MM.1S (cell line): ENCODE results near the gene TCHP.

ENCODE experiments used
- EZH2phosphoT487 ChIP-seq: fragments of 300-600 bp; sonication (generic); IDR thresholded peaks from 2 replicates; pipeline ENCODE4 v1.6.1; 2018; ENCODE audit warnings: antibody characterized with exemption, low read length
- TF ChIP-seq, protein P1 (sequence below): fragments of 300-600 bp; sonication (generic); IDR thresholded peaks from 2 replicates; pipeline ENCODE4 v1.5.1; 2016; ENCODE audit warnings: antibody characterized with exemption, low read length, mixed read lengths

DNA sequence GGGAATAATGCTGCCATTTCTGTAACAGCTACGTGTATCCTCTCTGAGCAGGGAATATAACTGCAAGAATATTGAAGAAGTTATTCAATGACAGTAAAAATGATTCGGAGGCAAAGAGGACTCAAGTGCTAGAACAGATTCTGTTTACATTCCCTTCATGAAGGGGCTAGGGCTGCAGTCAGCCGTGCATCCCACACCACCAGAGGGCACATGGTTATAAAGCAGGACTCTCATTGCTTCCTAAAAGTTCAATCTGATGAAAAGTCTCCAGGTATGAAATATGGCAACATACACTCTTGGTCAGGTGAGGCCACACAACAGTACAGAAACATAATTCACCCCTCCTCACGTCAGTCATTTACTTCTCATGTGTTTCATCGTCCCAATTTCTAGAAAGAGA lies 34.0 kb downstream of the TCHP start:
- TF ChIP-seq, protein P1, sequence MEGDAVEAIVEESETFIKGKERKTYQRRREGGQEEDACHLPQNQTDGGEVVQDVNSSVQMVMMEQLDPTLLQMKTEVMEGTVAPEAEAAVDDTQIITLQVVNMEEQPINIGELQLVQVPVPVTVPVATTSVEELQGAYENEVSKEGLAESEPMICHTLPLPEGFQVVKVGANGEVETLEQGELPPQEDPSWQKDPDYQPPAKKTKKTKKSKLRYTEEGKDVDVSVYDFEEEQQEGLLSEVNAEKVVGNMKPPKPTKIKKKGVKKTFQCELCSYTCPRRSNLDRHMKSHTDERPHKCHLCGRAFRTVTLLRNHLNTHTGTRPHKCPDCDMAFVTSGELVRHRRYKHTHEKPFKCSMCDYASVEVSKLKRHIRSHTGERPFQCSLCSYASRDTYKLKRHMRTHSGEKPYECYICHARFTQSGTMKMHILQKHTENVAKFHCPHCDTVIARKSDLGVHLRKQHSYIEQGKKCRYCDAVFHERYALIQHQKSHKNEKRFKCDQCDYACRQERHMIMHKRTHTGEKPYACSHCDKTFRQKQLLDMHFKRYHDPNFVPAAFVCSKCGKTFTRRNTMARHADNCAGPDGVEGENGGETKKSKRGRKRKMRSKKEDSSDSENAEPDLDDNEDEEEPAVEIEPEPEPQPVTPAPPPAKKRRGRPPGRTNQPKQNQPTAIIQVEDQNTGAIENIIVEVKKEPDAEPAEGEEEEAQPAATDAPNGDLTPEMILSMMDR, result no peak
- TF ChIP-seq EZH2phosphoT487, result no peak
